Spinal cord (tissue), 10 donors: ENCODE data around the gene SLC44A2. TPM values are rescaled to one million over a fixed set of nuclear protein-coding genes. Genes with fewer than 3 reads are reported as not detected.

Experiments
- DNase-seq, 6 donors: peaks; one replicate each; pipeline versions ENCODE4 v3.0.0 to v3.0.0-alpha.2; 2013 to 2015; ENCODE audit warnings: low spot score in 6 of 6, low read depth in 4 of 6
- H3K27ac ChIP-seq: one replicate; pipeline ENCODE4 v1.5.1; 2013; ENCODE audit warnings: low read depth, low read length, control low read depth
- H3K27me3 ChIP-seq: one replicate; pipeline ENCODE4 v1.6.1; 2013; ENCODE audit warnings: low read length; ENCODE audit not compliant: control insufficient read depth, insufficient read depth
- H3K36me3 ChIP-seq: one replicate; pipeline ENCODE4 v1.6.1; 2013; ENCODE audit warnings: low read length; ENCODE audit not compliant: control insufficient read depth, insufficient read depth
- H3K4me1 ChIP-seq: one replicate; pipeline ENCODE4 v1.6.1; 2013; ENCODE audit warnings: low read length; ENCODE audit not compliant: control insufficient read depth, insufficient read depth
- H3K4me3 ChIP-seq: one replicate; pipeline ENCODE4 v1.5.1; 2013; ENCODE audit warnings: low read depth, low read length, control low read depth
- H3K9me3 ChIP-seq: one replicate; pipeline ENCODE4 v1.6.1; 2013; ENCODE audit warnings: low read length; ENCODE audit not compliant: control insufficient read depth, insufficient read depth
- WGBS: methylation state at CpG from one replicate; pipeline ENCODE4 v1.1.5; 2013; ENCODE audit warnings: missing lambda C conversion rate; ENCODE audit not compliant: insufficient coverage; 5-methylcytosine and 5-hydroxymethylcytosine counted together
- polyA plus RNA-seq, 2 donors: library from polyadenylated mRNA; unstranded; fragments of 120-200 nt; gene quantifications; one replicate each; pipeline ENCODE4 v1.2.1, GENCODE V29; 2013; ENCODE audit not compliant: insufficient read length in 2 of 2
- total RNA-seq, 2 donors: library from RNA; depleted of rRNA in 1 of 2; stranded (reverse); fragments of 120-200 nt in 1 of 2; fragments of >200 nt in 1 of 2; gene quantifications; one replicate each; pipeline versions ENCODE4 v1.2.3 to v1.2.4, GENCODE V29; 2013 to 2014
- donor health status: healthy.

The SLC44A2 gene
- total and polyA plus RNA-seq, 4 donors: 46.8 to 146 (median 88.2) TPM

DNA sequence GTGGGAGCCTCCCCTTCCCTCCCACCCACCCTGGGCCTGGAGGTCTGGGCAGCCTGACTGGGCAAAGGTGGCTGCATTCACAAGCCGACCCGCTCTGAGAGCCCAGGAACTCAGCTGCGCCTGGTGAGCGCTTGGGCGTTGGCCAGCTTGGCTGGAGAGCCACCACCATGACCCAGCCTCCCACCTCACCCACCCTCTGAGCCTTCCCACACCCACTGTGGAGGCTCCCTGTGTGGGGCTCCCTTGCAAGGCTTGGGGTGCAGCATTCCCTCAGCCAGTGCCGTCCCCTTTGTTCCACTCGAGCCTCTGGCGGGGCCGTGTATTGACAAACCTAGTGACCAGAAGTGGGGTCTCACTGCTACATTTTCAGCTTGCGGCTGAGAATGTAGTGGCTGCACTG, 60.8 kb downstream of the SLC44A2 start:
- WGBS: 72% methylated on average over 10 of the region's 10 CpGs

DNA sequence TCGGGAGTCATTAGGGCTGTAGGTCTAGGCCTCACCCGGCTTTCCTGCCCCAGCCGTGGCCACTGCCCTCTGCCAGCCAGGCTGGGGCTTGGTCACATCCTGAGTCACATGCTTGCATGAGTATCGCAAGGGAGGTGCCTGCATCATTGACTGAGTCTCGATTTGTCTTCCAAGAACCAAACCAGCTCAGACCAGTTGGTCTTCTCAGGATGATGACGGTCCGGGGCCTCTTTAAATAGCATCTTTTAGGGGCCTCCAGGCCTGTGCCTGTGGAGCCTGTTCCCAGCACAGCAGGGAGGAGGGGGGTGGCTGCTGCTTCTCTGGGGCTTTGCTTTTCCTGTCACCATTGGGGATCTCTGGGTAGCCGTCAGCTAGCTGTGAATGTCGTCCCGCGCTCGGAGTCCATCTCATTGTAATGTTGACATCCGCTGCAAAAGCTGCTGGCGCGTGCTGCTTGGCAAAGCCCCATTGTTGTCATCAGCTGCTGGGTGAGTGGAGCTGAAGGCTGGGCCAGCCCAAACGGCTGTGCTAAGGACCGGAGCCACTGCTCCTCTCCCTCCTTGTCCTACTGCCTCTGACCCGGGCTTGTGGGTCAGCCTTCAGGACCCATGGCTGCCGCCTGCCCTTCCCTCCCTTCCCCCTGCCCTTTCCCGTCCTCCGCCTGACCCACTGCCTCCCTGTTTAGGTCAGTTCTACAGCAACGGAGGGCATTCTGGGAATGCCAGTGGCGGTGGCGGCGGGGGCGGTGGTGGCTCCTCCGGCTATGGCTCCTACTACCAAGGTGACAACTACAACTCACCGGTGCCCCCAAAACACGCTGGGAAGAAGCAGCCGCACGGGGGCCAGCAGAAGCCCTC, 61.5 kb downstream of the SLC44A2 start:
- DNase-seq: peak in 1 of 6 donors; percentile 44
- H3K27me3 ChIP-seq: no peaks in the 10 kb centered on the region

More for the DNA sequence above, 60.8 kb downstream of the SLC44A2 start:
- Histone ChIP-seq H3K4me3 (no peak overlapping the region), H3K36me3 (peaks cover 90% of the 10 kb centered on the region), H3K27ac (peak overlapping the region; percentile 33), H3K9me3 (no peaks in the 10 kb centered on the region), H3K27me3 (no peaks in the 10 kb centered on the region), H3K4me1 (peaks cover 22% of the 10 kb centered on the region)
- no peak for DNase-seq

DNA sequence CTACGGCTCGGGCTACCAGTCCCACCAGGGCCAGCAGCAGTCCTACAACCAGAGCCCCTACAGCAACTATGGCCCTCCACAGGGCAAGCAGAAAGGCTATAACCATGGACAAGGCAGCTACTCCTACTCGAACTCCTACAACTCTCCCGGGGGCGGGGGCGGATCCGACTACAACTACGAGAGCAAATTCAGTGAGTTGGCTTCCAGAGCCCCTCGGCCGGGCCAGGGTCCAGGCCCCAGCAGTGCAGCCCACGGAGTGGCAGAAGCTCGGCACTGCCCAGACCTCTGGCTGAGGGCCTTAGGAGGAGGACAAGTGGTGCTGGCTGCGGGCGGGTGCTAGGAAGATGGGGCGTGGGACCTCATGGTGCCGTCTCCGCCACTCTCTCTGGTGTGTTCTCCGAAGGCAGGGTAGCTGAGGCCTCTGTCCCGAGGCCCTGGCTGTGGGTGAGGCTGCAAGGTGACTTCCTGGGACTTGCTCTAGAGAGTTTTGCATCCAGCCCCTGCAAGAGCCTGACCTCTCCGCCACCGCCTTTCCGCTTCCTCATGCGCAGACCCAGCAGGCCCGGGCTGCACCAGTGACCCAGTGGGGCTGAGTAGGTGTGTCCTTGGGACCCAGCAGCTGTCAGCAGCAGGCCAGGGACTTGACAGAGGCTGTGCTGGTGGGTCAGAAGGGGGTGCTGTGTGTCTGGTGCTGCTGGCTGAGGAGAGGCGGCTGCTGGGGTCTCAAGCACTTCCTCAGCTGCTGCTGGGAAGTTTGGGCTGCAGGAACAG, 62.4 kb downstream of the SLC44A2 start:
- Histone ChIP-seq H3K9me3 (no peaks in the 10 kb centered on the region), H3K4me3 (no peak overlapping the region), H3K36me3 (peaks cover 90% of the 10 kb centered on the region), H3K27ac (no peak overlapping the region), H3K4me1 (peaks cover 22% of the 10 kb centered on the region), H3K27me3 (no peaks in the 10 kb centered on the region)
- 92% methylated on average over 25 of the region's 25 CpGs for WGBS
- DNase-seq: no peak

More for the DNA sequence above, 61.5 kb downstream of the SLC44A2 start:
- Histone ChIP-seq H3K4me1 (peaks cover 22% of the 10 kb centered on the region), H3K4me3 (no peak overlapping the region), H3K9me3 (no peaks in the 10 kb centered on the region), H3K27ac (peak overlapping the region; percentile 33), H3K36me3 (peaks cover 90% of the 10 kb centered on the region)
- 60% methylated on average over 30 of the region's 31 CpGs for WGBS

GRCh38 chr19:10688545-10689280, 63.4 kb downstream of the SLC44A2 start:
- Histone ChIP-seq H3K27me3 (no peaks in the 10 kb centered on the region), H3K36me3 (peaks cover 90% of the 10 kb centered on the region), H3K27ac (no peak overlapping the region), H3K4me3 (no peak overlapping the region), H3K4me1 (peaks cover 22% of the 10 kb centered on the region), H3K9me3 (no peaks in the 10 kb centered on the region)
- DNase-seq: no peak
- 94% methylated on average over 23 of the region's 27 CpGs for WGBS

DNA sequence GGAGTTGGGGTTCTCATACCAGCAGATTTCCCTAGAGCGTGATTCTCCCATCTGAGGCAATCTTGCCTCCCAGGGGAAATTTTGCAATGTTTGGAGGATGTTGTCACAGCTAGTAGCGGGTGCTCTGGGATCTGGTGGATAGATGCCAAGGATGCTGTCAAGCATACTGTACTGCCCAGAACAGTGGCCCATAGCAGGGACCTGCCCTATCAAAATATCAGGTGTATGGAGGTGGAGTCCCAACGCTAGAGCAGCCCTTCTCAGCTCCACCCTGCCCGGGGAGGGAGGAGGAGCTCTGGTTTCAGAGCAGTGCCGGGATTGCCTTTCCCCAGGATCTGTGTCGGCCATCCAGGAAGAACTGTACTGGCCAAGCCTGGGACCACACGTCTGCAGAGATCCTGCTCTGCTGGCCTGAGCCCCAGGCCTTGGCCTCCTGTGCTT, 65.0 kb downstream of the SLC44A2 start:
- peak in 1 of 6 donors; percentile 54 for DNase-seq
- 91% methylated on average over 6 of the region's 7 CpGs for WGBS
- no peaks in the 10 kb centered on the region for H3K27me3 ChIP-seq
- H3K27ac ChIP-seq: no peak overlapping the region
- no peaks in the 10 kb centered on the region for H3K9me3 ChIP-seq
- H3K4me1 ChIP-seq: peaks cover 29% of the 10 kb centered on the region
- no peak overlapping the region for H3K4me3 ChIP-seq
- H3K36me3 ChIP-seq: peaks cover 84% of the 10 kb centered on the region

GRCh38 chr19:10691178-10691881, 66.0 kb downstream of the SLC44A2 start:
- Histone ChIP-seq H3K27ac (no peak overlapping the region), H3K9me3 (no peaks in the 10 kb centered on the region), H3K27me3 (no peaks in the 10 kb centered on the region), H3K4me3 (no peak overlapping the region), H3K36me3 (peaks cover 76% of the 10 kb centered on the region), H3K4me1 (peaks cover 29% of the 10 kb centered on the region)
- 89% methylated on average over 23 of the region's 23 CpGs for WGBS
- DNase-seq: no peak

- H3K27me3 ChIP-seq: no peaks in the 10 kb centered on the region
- H3K9me3 ChIP-seq: no peaks in the 10 kb centered on the region
- no peak overlapping the region for H3K27ac ChIP-seq
- 82% methylated on average over 5 of the region's 5 CpGs for WGBS
- H3K4me1 ChIP-seq: peaks cover 26% of the 10 kb centered on the region
- DNase-seq: no peak
- H3K36me3 ChIP-seq: peaks cover 70% of the 10 kb centered on the region
- H3K4me3 ChIP-seq: no peak overlapping the region
These were observed 66.5 kb downstream of the SLC44A2 start for GRCh38 chr19:10691883-10692282.

- H3K27ac ChIP-seq: no peak overlapping the region
- no peaks in the 10 kb centered on the region for H3K27me3 ChIP-seq
- peaks cover 18% of the 10 kb centered on the region for H3K4me1 ChIP-seq
- WGBS: 83% methylated on average over 2 of the region's 5 CpGs
- H3K9me3 ChIP-seq: no peaks in the 10 kb centered on the region
- DNase-seq: no peak
- H3K4me3 ChIP-seq: no peak overlapping the region
- peaks cover 62% of the 10 kb centered on the region for H3K36me3 ChIP-seq
These were observed 67.4 kb downstream of the SLC44A2 start for GRCh38 chr19:10692673-10693264.
